A549 treated with Mapracorat at 1 μM for 4 hours (cell line): ENCODE measurements around the gene NPY. TPM values are rescaled to one million over a fixed set of nuclear protein-coding genes. Genes with fewer than 3 reads are reported as not detected.

ENCODE experiments used
- total RNA-seq: library from RNA; stranded (reverse); fragments of 200-300 nt; extraction: Qiagen RNA extraction; gene quantifications from 5 replicates; pipeline ENCODE4 v1.2.3, GENCODE V29; 2022

Gene NPY
- not detected in 5 replicates for total RNA-seq

DNA sequence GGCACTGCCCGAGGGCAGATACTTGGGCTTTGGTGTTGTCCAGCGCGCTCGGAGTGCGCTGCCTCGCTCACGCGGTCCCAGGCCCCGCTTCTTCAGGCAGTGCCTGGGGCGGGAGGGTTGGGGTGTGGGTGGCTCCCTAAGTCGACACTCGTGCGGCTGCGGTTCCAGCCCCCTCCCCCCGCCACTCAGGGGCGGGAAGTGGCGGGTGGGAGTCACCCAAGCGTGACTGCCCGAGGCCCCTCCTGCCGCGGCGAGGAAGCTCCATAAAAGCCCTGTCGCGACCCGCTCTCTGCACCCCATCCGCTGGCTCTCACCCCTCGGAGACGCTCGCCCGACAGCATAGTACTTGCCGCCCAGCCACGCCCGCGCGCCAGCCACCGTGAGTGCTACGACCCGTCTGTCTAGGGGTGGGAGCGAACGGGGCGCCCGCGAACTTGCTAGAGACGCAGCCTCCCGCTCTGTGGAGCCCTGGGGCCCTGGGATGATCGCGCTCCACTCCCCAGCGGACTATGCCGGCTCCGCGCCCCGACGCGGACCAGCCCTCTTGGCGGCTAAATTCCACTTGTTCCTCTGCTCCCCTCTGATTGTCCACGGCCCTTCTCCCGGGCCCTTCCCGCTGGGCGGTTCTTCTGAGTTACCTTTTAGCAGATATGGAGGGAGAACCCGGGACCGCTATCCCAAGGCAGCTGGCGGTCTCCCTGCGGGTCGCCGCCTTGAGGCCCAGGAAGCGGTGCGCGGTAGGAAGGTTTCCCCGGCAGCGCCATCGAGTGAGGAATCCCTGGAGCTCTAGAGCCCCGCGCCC, at the start of gene NPY:
NPY (plus strand) TSS at position 294 of the 802 bp plus-strand sequence. CDS start 1,051 bp downstream, outside the sequence.

